ENCODE measurements around the gene B3GALT5.

DNA sequence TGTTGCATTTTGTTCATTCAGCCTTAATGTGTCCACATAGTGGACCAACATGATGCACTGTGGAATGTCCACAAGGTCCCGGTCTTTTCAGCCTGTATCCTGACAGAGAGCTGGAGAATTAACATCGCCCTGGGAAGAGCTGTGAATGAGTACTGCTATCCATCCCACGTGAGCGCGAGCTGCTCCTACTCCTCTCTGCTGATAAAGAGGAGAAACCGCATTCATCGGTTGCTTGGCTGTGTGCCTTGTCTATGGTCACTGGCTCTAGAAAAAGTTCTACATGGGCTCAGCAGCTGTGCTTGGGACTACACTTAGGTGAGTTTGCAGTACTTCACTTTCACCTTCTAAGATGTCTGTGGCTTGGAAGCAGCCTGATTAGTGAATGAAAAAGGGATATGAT lies 101.2 kb downstream of the B3GALT5 start:
- TF ChIP-seq EZH2phosphoT487 (IDR thresholded peaks at IDR 0.05; ENCODE audit: borderline replicate concordance, low read length) (no peak), EZH2 (IDR thresholded peaks at IDR 0.05; ENCODE audit: low read length, unreplicated experiment) (no peak)
- TF ChIP-seq, protein P1, sequence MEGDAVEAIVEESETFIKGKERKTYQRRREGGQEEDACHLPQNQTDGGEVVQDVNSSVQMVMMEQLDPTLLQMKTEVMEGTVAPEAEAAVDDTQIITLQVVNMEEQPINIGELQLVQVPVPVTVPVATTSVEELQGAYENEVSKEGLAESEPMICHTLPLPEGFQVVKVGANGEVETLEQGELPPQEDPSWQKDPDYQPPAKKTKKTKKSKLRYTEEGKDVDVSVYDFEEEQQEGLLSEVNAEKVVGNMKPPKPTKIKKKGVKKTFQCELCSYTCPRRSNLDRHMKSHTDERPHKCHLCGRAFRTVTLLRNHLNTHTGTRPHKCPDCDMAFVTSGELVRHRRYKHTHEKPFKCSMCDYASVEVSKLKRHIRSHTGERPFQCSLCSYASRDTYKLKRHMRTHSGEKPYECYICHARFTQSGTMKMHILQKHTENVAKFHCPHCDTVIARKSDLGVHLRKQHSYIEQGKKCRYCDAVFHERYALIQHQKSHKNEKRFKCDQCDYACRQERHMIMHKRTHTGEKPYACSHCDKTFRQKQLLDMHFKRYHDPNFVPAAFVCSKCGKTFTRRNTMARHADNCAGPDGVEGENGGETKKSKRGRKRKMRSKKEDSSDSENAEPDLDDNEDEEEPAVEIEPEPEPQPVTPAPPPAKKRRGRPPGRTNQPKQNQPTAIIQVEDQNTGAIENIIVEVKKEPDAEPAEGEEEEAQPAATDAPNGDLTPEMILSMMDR (conservative IDR thresholded peaks at IDR 0.05; ENCODE audit: low read depth, low read length): no peak

All from PC-3 (cell line).